Retinal pigment epithelial cell (primary cell): ENCODE results near the gene CUX1.

Source experiments
- DNase-seq: peaks from one replicate; pipeline ENCODE4 v3.0.0-alpha.2; 2010; ENCODE audit warnings: low read depth
- H3K4me3 ChIP-seq: 2 replicates; pipeline ENCODE4 v1.5.1; 2011; ENCODE audit warnings: mild to moderate bottlenecking, low read length, control low read depth, moderate library complexity
- CTCF ChIP-seq: conservative IDR thresholded peaks from 2 replicates; pipeline ENCODE4 v1.5.1; 2011; ENCODE audit warnings: low read depth, low read length, control low read depth, inconsistent platforms

Gene CUX1

GRCh38 chr7:101860316-101861217 is 43.1 kb downstream of the CUX1 start:
- no peak for DNase-seq
- no peak for TF ChIP-seq CTCF
- H3K4me3 ChIP-seq = no peak overlapping the region

GRCh38 chr7:101861218-101861775 is 43.9 kb downstream of the CUX1 start:
- TF ChIP-seq CTCF = no peak
- no peak for DNase-seq
- no peak overlapping the region for H3K4me3 ChIP-seq

GRCh38 chr7:101862280-101863220 is 45.1 kb downstream of the CUX1 start:
- DNase-seq = no peak
- TF ChIP-seq CTCF = no peak
- no peak overlapping the region for H3K4me3 ChIP-seq

- H3K4me3 ChIP-seq = no peak overlapping the region
- DNase-seq = no peak
- TF ChIP-seq CTCF = no peak
These were observed 46.2 kb downstream of the CUX1 start for GRCh38 chr7:101863598-101863997.

GRCh38 chr7:101864039-101864438 is 46.6 kb downstream of the CUX1 start:
- no peak for DNase-seq
- no peak overlapping the region for H3K4me3 ChIP-seq
- TF ChIP-seq CTCF = no peak

GRCh38 chr7:101865031-101865430 is 47.6 kb downstream of the CUX1 start:
- no peak overlapping the region for H3K4me3 ChIP-seq
- TF ChIP-seq CTCF = no peak
- no peak for DNase-seq
